WTC11 (cell line): ENCODE results near the gene GNAL. TPM values are rescaled to one million over a fixed set of nuclear protein-coding genes. Genes with fewer than 3 reads are reported as not detected.

Experiments used
- ATAC-seq: fragments of 200-7000 bp; cut with Tn5 transposase; 2 replicates; pipeline ENCODE4 v1.10.0; 2021; ENCODE audit warnings: mild to moderate bottlenecking, moderate library complexity
- CTCF ChIA-PET: fragments of 300-600 bp; sonication (Branson Sonifier 250); formaldehyde crosslinking; loops from one replicate; lab custom pipeline; 2021; ENCODE audit warnings: antibody characterized with exemption; lab: Charles Lee
- POLR2A ChIA-PET: fragments of 350-600 bp; sonication (Branson Sonifier 250); formaldehyde crosslinking; loops from one replicate; lab custom pipeline; 2021; ENCODE audit warnings: antibody characterized with exemption; lab: Charles Lee
- DNase-seq: peaks from one replicate; pipeline ENCODE4 v3.0.0; 2021; ENCODE audit warnings: low spot score
- H3K27ac Mint-ChIP-seq: 2 replicates; pipeline ENCODE4 v1.8.0; 2021; ENCODE audit warnings: mixed read lengths
- H3K27me3 Mint-ChIP-seq: 2 replicates; pipeline ENCODE4 v1.8.0; 2021; ENCODE audit warnings: low read depth, mild to moderate bottlenecking, moderate library complexity, mixed read lengths
- H3K36me3 Mint-ChIP-seq: 2 replicates; pipeline ENCODE4 v1.8.0; 2021; ENCODE audit warnings: mixed read lengths
- H3K4me1 Mint-ChIP-seq: 2 replicates; pipeline ENCODE4 v1.8.0; 2022; ENCODE audit warnings: mixed read lengths
- H3K4me3 Mint-ChIP-seq: 2 replicates; pipeline ENCODE4 v1.8.0; 2021; ENCODE audit warnings: mild to moderate bottlenecking, moderate library complexity, mixed read lengths
- H3K9me3 Mint-ChIP-seq: 2 replicates; pipeline ENCODE4 v1.8.0; 2021; ENCODE audit warnings: mixed read lengths
- EMX1 ChIP-seq: fragments of 250-450 bp; sonication (Bioruptor Pico); IDR thresholded peaks from 2 replicates; pipeline ENCODE4 v1.8.0; 2021; ENCODE audit warnings: mild to moderate bottlenecking
- FOXK1 ChIP-seq: sonication (generic); formaldehyde crosslinking; IDR thresholded peaks from 2 replicates; pipeline ENCODE4 v1.8.0; 2022; ENCODE audit warnings: mild to moderate bottlenecking, moderate library complexity, missing genetic modification reagents
- GTF2I ChIP-seq: fragments of 250-450 bp; sonication (Bioruptor Pico); conservative IDR thresholded peaks from 2 replicates; pipeline ENCODE4 v1.4.0; 2021; ENCODE audit warnings: mild to moderate bottlenecking
- MYBL2 ChIP-seq: sonication (generic); formaldehyde crosslinking; IDR thresholded peaks from 2 replicates; pipeline ENCODE4 v1.8.1; 2023; ENCODE audit warnings: mild to moderate bottlenecking, moderate library complexity, missing genetic modification reagents
- ZNF232 ChIP-seq: sonication (generic); formaldehyde crosslinking; IDR thresholded peaks from 2 replicates; pipeline ENCODE4 v1.8.0; 2022; ENCODE audit warnings: mild to moderate bottlenecking, missing genetic modification reagents
- ZNF671 ChIP-seq: fragments of 250-450 bp; sonication (Bioruptor Pico); IDR thresholded peaks from 2 replicates; pipeline ENCODE4 v1.8.0; 2021; ENCODE audit warnings: mild to moderate bottlenecking
- total RNA-seq: library from RNA; stranded (reverse); gene quantifications from 3 replicates; pipeline ENCODE4 v1.2.3, GENCODE V29; 2021
- TF ChIP-seq, protein P1 (sequence below): sonication (generic); formaldehyde crosslinking; IDR thresholded peaks from 2 replicates; pipeline ENCODE4 v1.8.1; 2022; ENCODE audit warnings: mild to moderate bottlenecking, moderate library complexity, missing genetic modification reagents
- TF ChIP-seq, protein P2 (sequence below): sonication (generic); formaldehyde crosslinking; IDR thresholded peaks from 2 replicates; pipeline ENCODE4 v1.8.1; 2022; ENCODE audit warnings: low read depth, mild to moderate bottlenecking, moderate library complexity, missing genetic modification reagents, borderline replicate concordance
- TF ChIP-seq, protein P3 (sequence below): sonication (generic); formaldehyde crosslinking; IDR thresholded peaks from 2 replicates; pipeline ENCODE4 v1.8.0; 2023; ENCODE audit warnings: missing genetic modification reagents
- TF ChIP-seq, protein P4 (sequence below): sonication (generic); formaldehyde crosslinking; IDR thresholded peaks from 2 replicates; pipeline ENCODE4 v1.8.1; 2022; ENCODE audit warnings: mild to moderate bottlenecking, missing genetic modification reagents, moderate library complexity, borderline replicate concordance
- TF ChIP-seq, protein P5 (sequence below): sonication (generic); formaldehyde crosslinking; IDR thresholded peaks from 2 replicates; pipeline ENCODE4 v1.8.0; 2022; ENCODE audit warnings: missing genetic modification reagents

The GNAL gene
- total RNA-seq, 1 experiment from 2014 or later: 22.3 TPM

DNA sequence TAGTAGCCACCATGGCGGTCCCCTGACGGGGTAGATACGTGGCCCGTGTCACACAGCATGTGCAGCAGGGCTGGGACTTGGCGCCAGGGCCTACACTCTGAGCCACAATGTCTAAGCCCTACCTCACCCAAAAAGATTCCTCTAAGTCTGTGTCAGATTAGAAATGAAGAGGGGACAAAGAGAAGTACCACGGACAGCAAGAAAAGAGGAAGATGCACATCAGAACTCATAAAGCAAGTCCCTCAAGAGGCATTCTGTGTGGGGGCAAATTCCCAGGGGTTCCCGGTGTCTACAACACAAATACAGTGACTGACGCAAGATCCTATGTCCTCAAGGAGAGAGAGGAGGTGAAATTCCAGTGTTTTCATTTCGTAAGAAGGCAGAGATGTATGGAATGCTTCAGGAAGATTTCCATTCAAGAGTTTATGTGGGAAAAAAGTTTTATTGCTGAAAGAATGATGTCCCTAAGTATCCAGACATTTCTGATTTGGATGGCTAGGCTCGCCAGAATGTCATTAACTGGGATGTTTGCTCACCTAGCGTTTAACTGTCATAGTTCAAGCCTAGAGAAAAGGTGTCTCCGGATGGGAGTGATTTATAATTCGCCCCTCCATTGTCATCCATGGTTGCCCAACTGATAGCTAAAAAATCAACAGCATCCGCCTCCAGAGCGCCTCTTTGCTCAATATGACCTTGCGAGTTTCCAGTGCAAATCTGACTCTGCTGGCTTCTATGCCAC lies 86.5 kb downstream of the GNAL start:
- no peaks in the 10 kb centered on the region for H3K27me3 Mint-ChIP-seq
- ATAC-seq: no peak
- ChIA-PET CTCF (no interaction called here), POLR2A (no interaction called here)
- no peaks in the 10 kb centered on the region; the same call in 1 of the 2 replicates for H3K36me3 Mint-ChIP-seq
- H3K4me3 Mint-ChIP-seq: no peak overlapping the region
- H3K4me1 Mint-ChIP-seq: no peaks in the 10 kb centered on the region
- TF ChIP-seq, protein P1, sequence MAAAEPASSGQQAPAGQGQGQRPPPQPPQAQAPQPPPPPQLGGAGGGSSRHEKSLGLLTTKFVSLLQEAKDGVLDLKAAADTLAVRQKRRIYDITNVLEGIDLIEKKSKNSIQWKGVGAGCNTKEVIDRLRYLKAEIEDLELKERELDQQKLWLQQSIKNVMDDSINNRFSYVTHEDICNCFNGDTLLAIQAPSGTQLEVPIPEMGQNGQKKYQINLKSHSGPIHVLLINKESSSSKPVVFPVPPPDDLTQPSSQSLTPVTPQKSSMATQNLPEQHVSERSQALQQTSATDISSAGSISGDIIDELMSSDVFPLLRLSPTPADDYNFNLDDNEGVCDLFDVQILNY (CRISPR knock-in tag): no peak
- peak overlapping the region; percentile 18; the same call in 1 of the 2 replicates for H3K27ac Mint-ChIP-seq
- H3K9me3 Mint-ChIP-seq: no peaks in the 10 kb centered on the region
- DNase-seq: no peak

DNA sequence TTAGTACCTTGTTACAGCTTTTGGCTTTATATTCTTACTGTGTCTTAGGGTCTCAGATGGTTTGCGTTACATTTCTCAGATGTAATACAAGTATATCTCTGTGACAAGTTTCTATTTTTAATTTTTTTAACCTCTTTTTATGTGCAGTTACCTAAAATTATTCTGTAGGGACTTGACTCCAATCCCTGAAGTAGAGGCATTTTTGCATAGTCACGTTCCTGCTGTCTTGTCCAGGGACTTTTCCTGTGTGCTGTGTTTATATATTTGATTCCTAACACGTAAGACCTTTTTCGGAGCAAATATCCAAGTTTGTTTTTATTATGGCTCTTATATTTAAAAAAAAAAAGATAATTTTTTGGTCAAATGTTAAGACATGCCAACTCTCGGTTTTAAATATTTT lies 91.0 kb downstream of the GNAL start:
- Mint-ChIP-seq H3K27ac (no peak overlapping the region), H3K9me3 (no peaks in the 10 kb centered on the region), H3K36me3 (no peaks in the 10 kb centered on the region)
- no peak for ATAC-seq
- TF ChIP-seq ZNF671 (CRISPR knock-in tag): no peak
- TF ChIP-seq MYBL2 (CRISPR knock-in tag): no peak
- no peak for TF ChIP-seq FOXK1
- no peak for TF ChIP-seq GTF2I (CRISPR knock-in tag)
- TF ChIP-seq, protein P2, sequence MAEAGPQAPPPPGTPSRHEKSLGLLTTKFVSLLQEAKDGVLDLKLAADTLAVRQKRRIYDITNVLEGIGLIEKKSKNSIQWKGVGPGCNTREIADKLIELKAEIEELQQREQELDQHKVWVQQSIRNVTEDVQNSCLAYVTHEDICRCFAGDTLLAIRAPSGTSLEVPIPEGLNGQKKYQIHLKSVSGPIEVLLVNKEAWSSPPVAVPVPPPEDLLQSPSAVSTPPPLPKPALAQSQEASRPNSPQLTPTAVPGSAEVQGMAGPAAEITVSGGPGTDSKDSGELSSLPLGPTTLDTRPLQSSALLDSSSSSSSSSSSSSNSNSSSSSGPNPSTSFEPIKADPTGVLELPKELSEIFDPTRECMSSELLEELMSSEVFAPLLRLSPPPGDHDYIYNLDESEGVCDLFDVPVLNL: no peak
- TF ChIP-seq, protein P3, sequence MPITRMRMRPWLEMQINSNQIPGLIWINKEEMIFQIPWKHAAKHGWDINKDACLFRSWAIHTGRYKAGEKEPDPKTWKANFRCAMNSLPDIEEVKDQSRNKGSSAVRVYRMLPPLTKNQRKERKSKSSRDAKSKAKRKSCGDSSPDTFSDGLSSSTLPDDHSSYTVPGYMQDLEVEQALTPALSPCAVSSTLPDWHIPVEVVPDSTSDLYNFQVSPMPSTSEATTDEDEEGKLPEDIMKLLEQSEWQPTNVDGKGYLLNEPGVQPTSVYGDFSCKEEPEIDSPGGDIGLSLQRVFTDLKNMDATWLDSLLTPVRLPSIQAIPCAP (CRISPR knock-in tag): no peak
- TF ChIP-seq ZNF232 (CRISPR knock-in tag): no peak
- TF ChIP-seq, protein P4, sequence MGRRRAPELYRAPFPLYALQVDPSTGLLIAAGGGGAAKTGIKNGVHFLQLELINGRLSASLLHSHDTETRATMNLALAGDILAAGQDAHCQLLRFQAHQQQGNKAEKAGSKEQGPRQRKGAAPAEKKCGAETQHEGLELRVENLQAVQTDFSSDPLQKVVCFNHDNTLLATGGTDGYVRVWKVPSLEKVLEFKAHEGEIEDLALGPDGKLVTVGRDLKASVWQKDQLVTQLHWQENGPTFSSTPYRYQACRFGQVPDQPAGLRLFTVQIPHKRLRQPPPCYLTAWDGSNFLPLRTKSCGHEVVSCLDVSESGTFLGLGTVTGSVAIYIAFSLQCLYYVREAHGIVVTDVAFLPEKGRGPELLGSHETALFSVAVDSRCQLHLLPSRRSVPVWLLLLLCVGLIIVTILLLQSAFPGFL (CRISPR knock-in tag): no peak
- TF ChIP-seq, all 79 proteins: peak for 0
- POLR2A ChIA-PET: no interaction called here
- H3K4me3 Mint-ChIP-seq: no peak overlapping the region
- H3K4me1 Mint-ChIP-seq: peaks cover 25% of the 10 kb centered on the region
- H3K27me3 Mint-ChIP-seq: no peaks in the 10 kb centered on the region
- no peak for DNase-seq
- CTCF ChIA-PET: no interaction called here

DNA sequence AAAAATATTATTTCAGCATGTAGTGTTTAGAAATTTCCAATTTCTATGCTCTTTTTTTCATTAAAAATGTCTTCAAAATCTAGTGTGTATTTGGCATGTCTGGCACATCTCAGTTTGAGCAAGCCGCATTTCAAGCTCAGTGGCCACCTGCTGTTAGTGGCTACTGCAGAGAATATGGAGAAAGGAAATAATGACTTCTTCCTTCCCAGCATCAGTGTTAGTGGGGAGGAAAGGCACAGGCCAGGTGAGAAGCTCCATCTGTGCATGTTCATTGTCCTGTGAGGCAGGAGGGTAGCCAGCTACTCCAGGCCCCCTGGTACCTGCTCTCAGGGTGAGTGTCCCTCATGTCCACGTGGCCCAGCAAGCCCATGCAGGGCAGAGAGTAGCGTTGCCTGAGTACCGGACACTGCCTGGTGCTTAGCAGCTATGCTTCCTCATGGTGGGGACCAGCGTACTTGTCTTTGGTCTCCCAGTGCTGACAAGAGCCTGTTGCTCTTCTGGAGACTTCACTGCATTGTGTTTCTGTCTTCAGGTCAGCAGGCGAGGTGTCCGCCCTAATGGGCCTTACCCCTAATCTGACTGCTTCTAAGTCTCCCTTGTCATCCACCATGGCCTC lies 94.8 kb downstream of the GNAL start:
- Mint-ChIP-seq H3K27me3 (no peaks in the 10 kb centered on the region), H3K27ac (no peak overlapping the region), H3K4me3 (no peak overlapping the region), H3K4me1 (peaks cover 54% of the 10 kb centered on the region), H3K36me3 (no peaks in the 10 kb centered on the region), H3K9me3 (no peaks in the 10 kb centered on the region)
- POLR2A ChIA-PET: no interaction called here
- CTCF ChIA-PET: interaction anchor here (1.1 to 1.9 kb wide), 4 partner anchors 25 to 264 kb away, joined by 4 to 5 read pairs (median 4); no protein-coding TSS in a partner anchor
- TF ChIP-seq EMX1 (CRISPR knock-in tag): no peak
- TF ChIP-seq, protein P5, sequence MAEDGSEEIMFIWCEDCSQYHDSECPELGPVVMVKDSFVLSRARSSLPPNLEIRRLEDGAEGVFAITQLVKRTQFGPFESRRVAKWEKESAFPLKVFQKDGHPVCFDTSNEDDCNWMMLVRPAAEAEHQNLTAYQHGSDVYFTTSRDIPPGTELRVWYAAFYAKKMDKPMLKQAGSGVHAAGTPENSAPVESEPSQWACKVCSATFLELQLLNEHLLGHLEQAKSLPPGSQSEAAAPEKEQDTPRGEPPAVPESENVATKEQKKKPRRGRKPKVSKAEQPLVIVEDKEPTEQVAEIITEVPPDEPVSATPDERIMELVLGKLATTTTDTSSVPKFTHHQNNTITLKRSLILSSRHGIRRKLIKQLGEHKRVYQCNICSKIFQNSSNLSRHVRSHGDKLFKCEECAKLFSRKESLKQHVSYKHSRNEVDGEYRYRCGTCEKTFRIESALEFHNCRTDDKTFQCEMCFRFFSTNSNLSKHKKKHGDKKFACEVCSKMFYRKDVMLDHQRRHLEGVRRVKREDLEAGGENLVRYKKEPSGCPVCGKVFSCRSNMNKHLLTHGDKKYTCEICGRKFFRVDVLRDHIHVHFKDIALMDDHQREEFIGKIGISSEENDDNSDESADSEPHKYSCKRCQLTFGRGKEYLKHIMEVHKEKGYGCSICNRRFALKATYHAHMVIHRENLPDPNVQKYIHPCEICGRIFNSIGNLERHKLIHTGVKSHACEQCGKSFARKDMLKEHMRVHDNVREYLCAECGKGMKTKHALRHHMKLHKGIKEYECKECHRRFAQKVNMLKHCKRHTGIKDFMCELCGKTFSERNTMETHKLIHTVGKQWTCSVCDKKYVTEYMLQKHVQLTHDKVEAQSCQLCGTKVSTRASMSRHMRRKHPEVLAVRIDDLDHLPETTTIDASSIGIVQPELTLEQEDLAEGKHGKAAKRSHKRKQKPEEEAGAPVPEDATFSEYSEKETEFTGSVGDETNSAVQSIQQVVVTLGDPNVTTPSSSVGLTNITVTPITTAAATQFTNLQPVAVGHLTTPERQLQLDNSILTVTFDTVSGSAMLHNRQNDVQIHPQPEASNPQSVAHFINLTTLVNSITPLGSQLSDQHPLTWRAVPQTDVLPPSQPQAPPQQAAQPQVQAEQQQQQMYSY (CRISPR knock-in tag): no peak
- ATAC-seq (no peak; the same call in 1 of the 2 replicates), DNase-seq (no peak)
